Lung (tissue), 13 donors: ENCODE data around the gene SLC25A17. TPM values are rescaled to one million over a fixed set of nuclear protein-coding genes. Genes with fewer than 3 reads are reported as not detected.
"Not testable (repeated sequence)": the region's sequence is repeated elsewhere in the genome, so short reads cannot be mapped to it uniquely, and the experiment has no call there.

Experiments used
- ATAC-seq: fragments of 200-7000 bp; cut with Tn5 transposase; one replicate; pipeline ENCODE4 v1.9.1; 2020; ENCODE audit warnings: moderate number of reproducible peaks; ENCODE audit not compliant: insufficient read depth, low FRiP score
- DNase-seq, 3 donors: peaks; one replicate each; pipeline ENCODE4 v3.0.0-alpha.2; 2013 to 2017
- H3K27ac ChIP-seq, 2 donors: one replicate each; pipeline ENCODE4 v1.5.1; 2013; ENCODE audit warnings: mild to moderate bottlenecking in 2 of 2, moderate library complexity in 2 of 2, control low read depth in 1 of 2, inconsistent platforms in 1 of 2, low read depth in 1 of 2, low read length in 1 of 2
- H3K27me3 ChIP-seq, 3 donors: one replicate each; pipeline ENCODE4 v1.5.1; 2013; ENCODE audit warnings: low read length in 2 of 3; ENCODE audit not compliant: control insufficient read depth in 3 of 3, insufficient read depth in 3 of 3
- H3K36me3 ChIP-seq, 4 donors: one replicate each; pipeline ENCODE4 v1.5.1; 2013; ENCODE audit warnings: low read length in 4 of 4, mild to moderate bottlenecking in 1 of 4, moderate library complexity in 1 of 4; ENCODE audit not compliant: control insufficient read depth in 4 of 4, insufficient read depth in 4 of 4
- H3K4me1 ChIP-seq, 5 donors: one replicate each; pipeline ENCODE4 v1.5.1; 2013; ENCODE audit warnings: low read length in 5 of 5, mild to moderate bottlenecking in 2 of 5, moderate library complexity in 1 of 5; ENCODE audit not compliant: control insufficient read depth in 5 of 5, insufficient read depth in 5 of 5
- H3K4me3 ChIP-seq: one replicate; pipeline ENCODE4 v1.5.1; 2013; ENCODE audit warnings: mild to moderate bottlenecking, control low read depth, moderate library complexity
- H3K9ac ChIP-seq, 2 donors: one replicate each; pipeline ENCODE4 v1.5.1; 2013; ENCODE audit warnings: low read length in 2 of 2, control low read depth in 1 of 2; ENCODE audit not compliant: insufficient read depth in 1 of 2
- H3K9me3 ChIP-seq, 4 donors: one replicate each; pipeline ENCODE4 v1.5.1; 2013; ENCODE audit warnings: low read length in 3 of 4, mild to moderate bottlenecking in 1 of 4, moderate library complexity in 1 of 4; ENCODE audit not compliant: control insufficient read depth in 4 of 4, insufficient read depth in 3 of 4
- CTCF ChIP-seq: IDR thresholded peaks from 2 replicates; pipeline ENCODE4 v1.5.1; 2012; ENCODE audit warnings: mild to moderate bottlenecking; ENCODE audit errors: control extremely low read depth, extremely low read depth
- WGBS, 2 donors: extraction: QIAGEN DNeasy Blood & Tissue Kit; methylation state at CpG; one replicate each; pipeline ENCODE4 v1.1.7; 2013; 5-methylcytosine and 5-hydroxymethylcytosine counted together
- polyA plus RNA-seq, 2 donors: library from polyadenylated mRNA; stranded (reverse); fragments of 200-250 nt; gene quantifications; one replicate each; pipeline ENCODE4 v1.2.1, GENCODE V29; 2013
- small RNA-seq: library from RNA; depleted of rRNA; stranded (forward); fragments of <200 nt; gene quantifications from one replicate; pipeline ENCODE3, GENCODE V24; 2014; ENCODE audit warnings: low replicate concordance
- total RNA-seq, 2 donors: library from RNA; depleted of rRNA in 1 of 2; stranded (reverse); fragments of >200 nt in 1 of 2; gene quantifications; one replicate each; pipeline ENCODE4 v1.2.1, GENCODE V29; 2014 to 2021
- donor health status: control.
- donor health status: control.
- donor health status: Bipolar disorder and iron deficiency.
- donor health status: healthy.
- donor health status: DM: yes; HTN: yes; CAD: no.

SLC25A17 gene
- total and polyA plus RNA-seq, 4 donors, result 13.7 to 17.4 (median 15.5) TPM

GRCh38 chr22:40720538-40721256, 98.4 kb downstream of the SLC25A17 start:
- WGBS, 2 donors, result 68 to 73% methylated on average over 11 of the region's 11 CpGs
- Histone ChIP-seq H3K4me3 (no peak overlapping the region), H3K4me1 (peaks cover 0 to 5% (median 0%) of the 10 kb centered on the region in 5 donors), H3K27me3 (no peaks in the 10 kb centered on the region), H3K9me3 (no peaks in the 10 kb centered on the region), H3K36me3 (no peaks in the 10 kb centered on the region), H3K27ac (no peak overlapping the region), H3K9ac (no peak overlapping the region)
- DNase-seq (no peak), ATAC-seq (no peak)
- no peak for TF ChIP-seq CTCF

GRCh38 chr22:40720156-40720537, 99.0 kb downstream of the SLC25A17 start:
- ATAC-seq, H3K36me3 ChIP-seq, H3K27ac ChIP-seq, H3K4me1 ChIP-seq, DNase-seq, H3K4me3 ChIP-seq, H3K9ac ChIP-seq, H3K9me3 ChIP-seq, H3K27me3 ChIP-seq: not testable (repeated sequence)
- 90 to 99% methylated on average over 6 of the region's 6 CpGs for WGBS, 2 donors

Small RNA genes within 50 kb of the gene (small RNA-seq; reads per million reads assigned to genes)
- not detected for gene JTBP1
- gene MIR4766, result 0.10 reads per million

Other genes with a start within 250 kb of the SLC25A17 start
- 10 to 100 TPM; 49.1 to 64.0 TPM for gene MRTFA, start 182.6 kb downstream of the SLC25A17 start, total RNA-seq
- 10 to 100 TPM; 26.3 to 31.1 TPM for gene MRTFA, start 182.6 kb downstream of the SLC25A17 start, polyA plus RNA-seq
- gene MCHR1, start 139.9 kb downstream of the SLC25A17 start, total RNA-seq, result under 1 TPM; 0.21 to 0.37 TPM
- gene MCHR1, start 139.9 kb downstream of the SLC25A17 start, polyA plus RNA-seq, result under 1 TPM; 0.06 to 0.62 TPM
- gene ST13, start 37.3 kb upstream of the SLC25A17 start, total RNA-seq, result 100 to 1,000 TPM; 145 to 208 TPM
- 100 to 1,000 TPM in 1 of 2 donors, 10 to 100 TPM in 1; 61.9 to 118 TPM for gene ST13, start 37.3 kb upstream of the SLC25A17 start, polyA plus RNA-seq
- gene XPNPEP3, start 37.8 kb upstream of the SLC25A17 start, total RNA-seq, result 10 to 100 TPM; 14.4 to 24.1 TPM
- gene XPNPEP3, start 37.8 kb upstream of the SLC25A17 start, polyA plus RNA-seq, result 1 to 10 TPM; 5.1 to 6.3 TPM
- not detected for gene DNAJB7, start 42.8 kb upstream of the SLC25A17 start, total RNA-seq
- gene DNAJB7, start 42.8 kb upstream of the SLC25A17 start, polyA plus RNA-seq, result not detected
- gene RBX1, start 132.0 kb upstream of the SLC25A17 start, total RNA-seq, result 10 to 100 TPM; 44.8 to 55.8 TPM
- gene RBX1, start 132.0 kb upstream of the SLC25A17 start, polyA plus RNA-seq, result 100 to 1,000 TPM in 1 of 2 donors, 10 to 100 TPM in 1; 72.2 to 144 TPM